Mononuclear cell (primary cell): ENCODE results near the gene CORIN. TPM values are rescaled to one million over a fixed set of nuclear protein-coding genes. Genes with fewer than 3 reads are reported as not detected.
"Not testable (repeated sequence)": the region's sequence is repeated elsewhere in the genome, so short reads cannot be mapped to it uniquely, and the experiment has no call there.

Experiments used
- H3K27me3 ChIP-seq: 2 replicates; pipeline ENCODE4 v1.6.0; 2011; ENCODE audit warnings: low read length, control low read depth; ENCODE audit not compliant: insufficient read depth
- H3K4me1 ChIP-seq: 2 replicates; pipeline ENCODE4 v1.5.1; 2011; ENCODE audit warnings: mild to moderate bottlenecking, low read length, control low read depth; ENCODE audit not compliant: insufficient read depth
- H3K4me3 ChIP-seq: 2 replicates; pipeline ENCODE4 v1.5.1; 2011; ENCODE audit warnings: mild to moderate bottlenecking, low read length, moderate library complexity
- H3K9me3 ChIP-seq: 2 replicates; pipeline ENCODE4 v1.5.1; 2011; ENCODE audit warnings: low read depth, mild to moderate bottlenecking, control low read depth, low read length
- total RNA-seq: library from RNA; depleted of rRNA; stranded (reverse); fragments of >200 nt; gene quantifications from one replicate; pipeline ENCODE4 v1.2.3, GENCODE V29; 2012

Gene CORIN
- total RNA-seq, 1 donor: 0.10 TPM

DNA sequence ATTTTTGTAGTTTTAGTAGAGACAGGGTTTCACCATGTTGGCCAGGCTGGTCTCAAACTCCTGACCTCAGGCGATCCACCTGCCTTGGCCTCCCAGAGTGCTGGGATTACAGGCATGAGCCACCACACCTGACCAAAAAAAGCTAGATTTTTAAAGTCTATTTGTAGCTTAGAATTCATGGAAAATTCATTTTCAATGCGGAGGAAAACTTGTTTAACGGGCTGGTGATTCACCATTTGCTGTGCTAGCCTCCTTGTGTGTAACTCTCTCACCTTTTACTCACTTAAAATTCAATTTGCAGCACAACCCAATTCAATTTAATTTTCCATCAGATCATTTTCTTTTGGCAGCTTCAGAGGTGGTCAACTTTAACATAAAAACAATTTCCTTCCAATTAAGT lies 281.9 kb downstream of the CORIN start:
- H3K9me3 ChIP-seq, H3K27me3 ChIP-seq, H3K4me1 ChIP-seq, H3K4me3 ChIP-seq: not testable (repeated sequence)

DNA sequence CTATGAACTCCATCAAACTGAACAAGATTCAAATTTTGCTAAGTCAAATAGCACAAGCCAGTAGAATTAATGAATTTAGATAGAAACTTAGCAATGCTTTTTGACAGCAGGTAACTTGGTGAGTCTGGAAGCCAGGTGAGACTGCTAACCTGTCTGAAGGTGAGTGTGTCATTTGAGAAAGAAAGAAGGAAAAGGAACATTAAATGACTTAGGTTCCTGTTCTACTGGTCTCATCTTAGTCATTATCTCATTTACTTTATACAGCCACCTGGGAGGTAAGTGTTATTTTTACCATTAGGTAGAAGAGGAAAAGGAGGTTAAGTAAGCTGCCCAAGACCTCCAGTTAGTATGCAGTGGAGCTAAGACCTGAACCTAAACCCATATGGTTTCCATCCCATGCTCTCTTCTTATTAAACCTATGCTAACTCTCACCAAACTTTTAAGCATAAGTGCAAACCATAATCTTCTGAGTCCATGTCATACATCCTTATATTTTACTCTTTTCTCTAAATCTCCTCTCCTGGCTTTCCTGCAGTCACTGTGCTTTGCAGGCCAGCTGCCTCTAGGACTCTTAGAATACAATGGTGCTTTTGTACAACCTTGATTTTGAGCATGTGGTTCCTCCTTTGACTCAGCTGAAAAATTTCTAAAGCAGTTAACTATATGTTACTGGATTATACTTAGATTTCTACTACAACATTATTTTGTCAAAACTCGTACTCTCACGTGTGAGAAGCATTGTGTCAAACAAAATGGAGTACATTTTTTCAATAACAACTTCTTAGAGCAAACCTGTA lies 284.3 kb downstream of the CORIN start:
- H3K4me3 ChIP-seq: no peak overlapping the region
- no peaks in the 10 kb centered on the region for H3K27me3 ChIP-seq
- no peaks in the 10 kb centered on the region for H3K9me3 ChIP-seq
- H3K4me1 ChIP-seq: no peaks in the 10 kb centered on the region

DNA sequence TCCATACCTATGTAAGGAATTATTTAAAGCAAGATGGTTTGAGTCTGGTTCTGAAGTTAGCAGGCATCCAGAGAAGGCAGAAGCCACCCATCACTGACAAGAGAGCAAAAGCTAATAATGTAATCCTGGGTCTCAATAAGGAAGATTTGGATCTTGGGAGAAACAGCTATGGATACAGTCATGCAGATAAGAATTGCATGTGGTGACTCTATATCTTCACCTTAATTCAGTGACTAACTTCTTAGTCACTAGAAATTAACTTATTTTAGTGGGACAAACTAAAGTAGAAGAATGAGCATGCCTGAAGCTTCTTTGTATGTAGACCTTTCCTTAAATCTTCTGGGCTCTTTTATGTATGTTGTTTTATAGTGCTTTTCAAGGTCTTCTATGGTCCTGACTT lies 286.2 kb downstream of the CORIN start:
- Histone ChIP-seq H3K4me1 (no peaks in the 10 kb centered on the region), H3K27me3 (no peaks in the 10 kb centered on the region), H3K9me3 (no peaks in the 10 kb centered on the region), H3K4me3 (no peak overlapping the region)

DNA sequence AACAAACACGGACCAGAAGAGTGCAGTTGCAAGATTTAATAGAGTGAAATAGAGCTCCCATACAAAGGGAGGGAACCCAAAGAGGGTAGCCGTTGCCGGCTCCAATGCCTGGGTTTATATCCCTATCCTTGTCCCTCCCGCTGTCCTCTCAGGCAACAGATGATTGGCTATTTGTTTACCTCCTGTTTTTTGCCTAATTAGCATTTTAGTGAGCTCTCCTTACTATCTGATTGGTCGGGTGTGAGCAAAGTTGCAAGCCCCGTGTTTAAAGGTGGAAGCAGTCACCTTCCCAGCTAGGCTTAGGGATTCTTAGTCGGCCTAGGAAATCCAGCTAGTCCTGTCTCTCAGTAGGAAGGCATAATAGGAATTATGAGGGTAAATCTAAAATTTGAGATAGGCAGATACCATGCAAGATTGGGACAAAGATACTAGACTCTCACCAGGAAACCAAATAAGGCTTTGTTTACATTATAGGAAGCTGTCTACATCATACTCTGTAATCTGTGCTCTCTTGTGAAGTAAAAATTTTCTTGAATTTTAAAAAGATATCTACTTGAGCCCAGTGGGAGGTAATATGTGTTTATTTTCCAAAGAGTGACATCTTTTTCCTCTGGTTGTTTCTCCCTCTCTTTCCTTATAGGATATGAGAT lies 286.8 kb downstream of the CORIN start:
- Histone ChIP-seq H3K4me1 (no peaks in the 10 kb centered on the region), H3K9me3 (no peaks in the 10 kb centered on the region), H3K27me3 (no peaks in the 10 kb centered on the region), H3K4me3 (no peak overlapping the region)

DNA sequence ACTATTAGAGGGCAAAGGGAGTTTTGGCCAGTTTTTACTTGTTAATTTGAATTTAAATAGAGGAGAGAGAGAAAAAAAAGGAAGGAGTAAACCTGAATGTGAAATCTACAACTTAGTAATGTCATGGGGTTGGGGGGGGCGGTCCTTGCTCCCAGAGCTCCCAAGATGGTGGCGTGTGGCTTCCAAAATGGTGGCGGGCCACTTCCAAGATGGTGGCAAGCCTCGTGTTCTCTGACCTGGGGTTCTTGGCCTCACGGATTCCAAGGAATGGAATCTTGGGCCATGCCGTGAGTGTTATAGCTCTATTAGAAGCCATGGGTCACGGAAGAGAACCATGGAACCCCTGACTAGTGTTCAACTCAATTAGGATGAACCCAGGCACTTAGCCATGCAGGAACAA lies 287.5 kb downstream of the CORIN start:
- not testable (repeated sequence) for H3K4me1 ChIP-seq, H3K27me3 ChIP-seq, H3K4me3 ChIP-seq, H3K9me3 ChIP-seq

Other genes starting within 250 kb of the CORIN start
- 6.8 TPM for gene NFXL1, start 76.5 kb upstream of the CORIN start, total RNA-seq
- not detected for gene CNGA1, start 178.6 kb upstream of the CORIN start, total RNA-seq
- under 0.01 TPM for gene NIPAL1, start 178.7 kb upstream of the CORIN start, total RNA-seq